HG02642 (cell line): Measurements from ENCODE around the gene MKNK1.

Experiments used
- ATAC-seq: cut with Tn5 transposase; IDR thresholded peaks from one replicate; pipeline ENCODE4 v1.9.1; 2021; ENCODE audit warnings: mild to moderate bottlenecking; ENCODE audit not compliant: unreplicated experiment, poor library complexity

The MKNK1 gene

DNA sequence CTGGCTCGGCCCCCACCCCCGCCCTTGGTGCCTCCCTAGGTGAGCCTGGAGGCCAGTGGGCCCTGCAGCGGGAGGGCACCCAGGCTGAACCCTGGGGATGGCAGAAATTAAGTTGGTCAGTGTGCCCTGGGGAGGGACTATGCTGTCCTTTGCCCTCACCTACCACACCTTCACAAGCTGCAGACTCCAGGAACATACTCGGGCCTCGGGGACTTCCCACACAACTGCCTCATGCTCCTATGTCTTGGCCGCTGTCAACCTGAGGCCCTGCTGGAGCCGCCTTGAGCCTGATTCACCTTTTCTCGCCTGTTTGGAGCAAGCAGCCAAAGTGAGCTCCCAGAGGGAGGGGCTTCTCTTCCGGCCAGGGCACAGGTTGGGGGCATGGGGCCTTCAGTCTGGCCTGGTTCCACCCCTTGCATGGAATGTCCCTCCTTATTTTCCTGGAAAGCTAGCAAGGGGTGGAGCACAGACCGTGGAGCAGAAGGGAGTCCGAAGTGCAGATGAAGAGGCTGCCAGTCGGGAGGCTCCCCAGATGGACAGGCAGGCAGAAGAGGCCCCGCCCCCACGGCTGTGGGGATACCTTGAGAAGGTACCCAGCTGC lies 77.3 kb downstream of the MKNK1 start:
- ATAC-seq: no peak

GRCh38 chr1:46526013-46526690 lies 77.9 kb downstream of the MKNK1 start:
- no peak for ATAC-seq

DNA sequence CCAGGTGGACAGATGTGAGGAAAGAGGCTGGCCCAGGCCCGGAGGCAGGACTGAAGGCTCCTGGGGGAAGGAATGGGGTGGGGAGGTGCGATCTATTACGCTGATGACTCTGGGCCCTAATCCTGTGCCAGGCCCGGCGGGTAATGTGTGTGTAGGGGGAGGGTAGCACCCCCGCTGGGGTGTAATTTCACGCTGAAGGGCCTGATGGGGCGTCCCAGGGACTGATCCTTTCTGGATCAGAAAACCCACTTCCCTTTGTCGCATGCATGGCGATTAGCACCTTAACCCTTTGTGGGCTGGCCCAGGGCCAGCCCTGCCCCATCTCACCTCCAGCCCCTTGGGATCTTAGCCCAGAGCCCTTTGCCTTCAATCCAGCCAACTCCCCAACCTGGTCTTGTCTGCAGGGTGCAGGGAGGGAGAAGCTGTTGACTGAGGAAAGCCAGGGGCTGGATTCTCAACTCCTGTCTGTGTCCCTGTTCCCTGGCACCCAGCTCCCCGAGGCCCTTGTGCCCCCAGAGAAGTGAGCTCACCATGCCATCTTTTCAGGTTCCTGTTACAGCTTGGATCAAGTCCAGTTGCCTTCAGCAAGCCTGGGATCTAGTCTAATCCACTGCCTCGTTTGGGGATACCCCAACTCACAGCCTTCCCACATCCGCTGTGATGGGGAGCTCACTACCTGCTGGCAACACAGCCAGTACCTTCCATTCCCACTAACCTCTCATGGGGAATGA lies 78.7 kb downstream of the MKNK1 start:
- no peak for ATAC-seq

DNA sequence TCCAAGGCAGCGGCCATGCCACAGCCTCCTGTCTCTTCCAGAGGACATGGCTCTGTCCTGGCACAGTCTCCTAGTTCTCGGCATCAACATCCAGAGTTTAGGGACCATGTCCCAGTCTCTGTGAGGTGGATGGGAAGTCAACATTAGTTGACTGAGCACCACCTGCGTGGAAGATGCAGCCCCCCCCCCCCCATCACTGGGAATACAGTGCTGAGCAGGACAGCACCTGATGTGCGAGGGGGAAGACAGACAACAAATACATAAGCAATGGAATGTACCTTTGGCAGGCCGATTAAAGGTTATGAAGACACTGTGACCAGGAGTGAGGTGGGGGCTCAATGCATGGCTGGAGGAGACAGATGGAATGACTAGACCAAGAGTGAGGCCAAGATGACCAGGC lies 79.2 kb downstream of the MKNK1 start:
- no peak for ATAC-seq

DNA sequence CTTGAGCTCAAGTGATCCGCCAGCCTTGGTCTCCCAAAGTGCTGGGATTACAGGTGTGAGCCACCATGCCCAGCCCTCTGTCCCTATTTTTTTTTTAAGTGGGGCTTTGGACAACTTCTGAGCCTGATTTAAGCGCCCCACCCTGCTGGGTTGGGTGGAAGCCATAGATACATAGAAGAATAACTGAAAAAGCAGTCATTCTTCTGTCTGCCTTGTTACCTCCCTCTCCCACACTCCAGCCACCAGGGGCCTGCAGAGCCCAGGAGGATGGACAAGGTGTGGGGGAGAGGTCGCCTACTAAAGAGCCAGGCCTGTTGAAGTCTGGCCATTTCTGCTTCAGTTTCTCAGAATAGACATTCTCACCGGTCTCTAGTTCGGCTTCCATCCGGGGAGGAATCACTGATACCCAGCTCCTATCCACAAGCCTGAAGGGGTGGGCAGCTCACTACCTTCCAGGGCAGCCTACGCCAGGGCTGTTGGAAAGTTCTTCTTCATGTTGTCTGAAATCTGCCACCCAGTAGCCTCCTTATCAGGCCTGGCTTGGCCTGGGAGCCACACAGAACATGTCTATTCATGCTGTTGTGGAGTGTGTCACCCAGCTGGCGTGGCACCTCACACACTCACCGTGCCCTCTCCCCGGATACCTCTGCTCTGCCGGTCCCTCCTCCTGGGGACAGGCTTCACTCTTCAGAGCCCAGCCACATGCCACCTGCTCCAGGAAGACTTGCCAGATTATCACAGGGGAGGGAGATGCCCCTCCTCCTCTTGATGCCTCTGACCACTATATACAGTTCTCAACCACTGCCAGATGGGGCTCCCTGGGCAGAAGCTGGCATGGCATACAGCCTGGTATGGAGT lies 80.3 kb downstream of the MKNK1 start:
- no peak for ATAC-seq

DNA sequence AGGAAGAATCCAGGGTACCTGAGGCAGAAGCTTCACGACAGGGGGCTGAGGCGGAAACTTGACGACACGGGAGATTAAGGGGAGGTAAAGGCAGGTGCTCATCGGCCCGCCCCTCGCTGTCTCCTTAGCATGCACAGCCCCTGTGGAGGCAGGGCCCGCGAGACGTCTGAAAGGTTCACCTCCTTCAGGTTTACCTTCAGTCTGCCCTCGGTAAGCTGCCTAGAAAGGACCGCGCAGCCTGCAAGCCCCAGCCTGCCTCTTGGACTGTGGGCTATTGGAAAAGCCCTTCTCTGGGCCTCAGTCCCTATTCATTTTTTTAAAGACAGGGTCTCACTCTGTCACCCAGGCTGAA lies 81.1 kb downstream of the MKNK1 start:
- ATAC-seq: no peak

GRCh38 chr1:46522184-46522968 lies 81.7 kb downstream of the MKNK1 start:
- ATAC-seq: no peak

DNA sequence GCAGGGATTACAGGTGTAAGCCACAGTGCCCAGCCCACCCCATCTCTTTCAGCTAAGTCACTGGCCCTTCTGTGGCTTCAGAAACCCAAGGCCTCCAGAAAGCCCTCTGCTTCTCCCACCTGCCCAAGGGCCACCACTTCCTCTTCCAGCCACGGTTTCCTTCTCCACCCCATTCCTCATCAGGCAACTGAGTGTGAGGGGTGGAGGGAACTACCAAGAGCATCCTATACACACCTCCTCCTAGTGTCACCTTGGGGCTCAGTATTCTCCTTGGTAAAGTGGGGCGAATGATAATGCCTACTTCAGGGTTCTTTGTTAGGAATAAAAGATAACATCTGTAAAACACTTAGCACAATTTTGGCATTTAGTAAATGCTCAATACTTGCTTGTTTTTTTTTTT lies 82.7 kb downstream of the MKNK1 start:
- no peak for ATAC-seq

GRCh38 chr1:46520063-46520911 lies 83.8 kb downstream of the MKNK1 start:
- ATAC-seq: no peak

- ATAC-seq: no peak
Measured at GRCh38 chr1:46519209-46519608, 84.9 kb downstream of the MKNK1 start.

- no peak for ATAC-seq
Measured at GRCh38 chr1:46517932-46518498, 86.1 kb downstream of the MKNK1 start.

- ATAC-seq: no peak
Measured at GRCh38 chr1:46517010-46517600, 87.0 kb downstream of the MKNK1 start.

GRCh38 chr1:46516200-46516950 lies 87.7 kb downstream of the MKNK1 start:
- ATAC-seq: no peak

GRCh38 chr1:46515576-46515975 lies 88.5 kb downstream of the MKNK1 start:
- ATAC-seq: no peak

DNA sequence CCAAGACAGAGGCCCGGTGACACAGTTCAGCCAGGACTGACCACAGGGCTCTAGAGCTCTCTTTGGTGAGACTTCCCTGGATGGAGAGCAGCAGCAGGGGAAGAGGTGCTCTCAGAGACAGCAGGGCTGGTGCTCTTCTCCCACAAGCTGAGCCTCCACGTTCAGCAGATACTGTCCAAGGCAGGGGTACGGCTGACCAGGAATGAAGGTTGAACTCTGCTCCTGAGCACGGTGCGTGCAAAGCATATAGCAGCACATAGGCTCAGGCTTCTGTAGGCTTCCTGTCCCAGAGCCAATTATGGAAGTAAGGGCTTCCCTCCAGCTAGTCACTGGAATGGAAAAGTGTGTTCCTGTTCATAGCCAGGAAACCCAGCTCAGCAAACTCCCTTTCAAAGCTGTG lies 90.5 kb downstream of the MKNK1 start:
- no peak for ATAC-seq

- ATAC-seq: no peak
Measured at GRCh38 chr1:46512792-46513190, 91.3 kb downstream of the MKNK1 start.

GRCh38 chr1:46512135-46512791 lies 91.8 kb downstream of the MKNK1 start:
- ATAC-seq: no peak
